Measurements from ENCODE around the gene RNASE9. TPM values are rescaled to one million over a fixed set of nuclear protein-coding genes. Genes with fewer than 3 reads are reported as not detected.
"Not testable (repeated sequence)": the region's sequence is repeated elsewhere in the genome, so short reads cannot be mapped to it uniquely, and the experiment has no call there.

RNASE9 gene
- total and polyA plus RNA-seq, 2 of the 4 experiments (the other 2 are of a cell fraction), result not detected

DNA sequence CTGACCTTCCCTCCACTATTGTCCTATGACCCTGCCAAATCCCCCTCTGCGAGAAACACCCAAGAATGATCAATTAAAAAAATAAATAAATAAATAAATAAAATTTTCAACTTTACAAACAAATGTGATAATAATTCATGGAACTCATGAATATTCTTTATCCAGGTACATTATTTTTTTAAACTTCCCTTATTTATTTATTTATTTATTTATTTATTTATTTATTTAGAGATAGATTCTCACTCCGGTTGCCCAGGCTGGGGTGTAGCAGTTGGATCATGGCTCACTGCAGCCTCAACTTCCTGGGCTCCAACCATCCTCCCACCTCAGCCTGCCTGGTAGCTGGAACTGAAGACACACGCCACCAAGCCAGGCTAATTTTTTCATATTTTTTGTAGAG is 53.3 kb downstream of the RNASE9 start:
- H2BK15ac ChIP-seq (ENCODE audit: low read depth, low read length); H2AFZ ChIP-seq (replicated peaks; ENCODE audit: low read length, poor library complexity); H3K9me3 ChIP-seq (ENCODE audit: control insufficient read depth, insufficient read depth, low read length); POLR2A ChIA-PET (ENCODE audit: unreplicated experiment); CTCF ChIA-PET; BruUV-seq (replicated peaks); H3K4me1 ChIP-seq (ENCODE audit: control insufficient read depth, insufficient read depth, low read length); H4K20me1 ChIP-seq (ENCODE audit: insufficient read depth, low read length); H3K27me3 ChIP-seq (ENCODE audit: control insufficient read depth, insufficient read depth, low read length); H4K5ac ChIP-seq (ENCODE audit: low read depth, low read length); ATAC-seq (ENCODE audit: low read depth); H4K8ac ChIP-seq (ENCODE audit: low read depth in 2 of 2, low read length in 2 of 2); in situ Hi-C loops (cut with MboI; ENCODE audit: low sequenced_read_pairs); H3K56ac ChIP-seq (ENCODE audit: extremely low read depth, insufficient read depth, low read length); H3K18ac ChIP-seq (ENCODE audit: low read depth, low read length); dilution Hi-C loops (cut with HindIII; ENCODE audit: low sequenced_read_pairs, unreplicated experiment); intact Hi-C loops (cut with micrococcal nuclease); H3K9ac ChIP-seq (ENCODE audit: low read depth, low read length); H3K23ac ChIP-seq (ENCODE audit: low read depth, low read length); H3K14ac ChIP-seq (replicated peaks; ENCODE audit: low read depth, low read length); H3K9me1 ChIP-seq (ENCODE audit: insufficient read depth, low read length); H3K4me2 ChIP-seq (ENCODE audit: low read depth, low read length); H4K91ac ChIP-seq (ENCODE audit: insufficient read depth, low read depth, low read length); H2AK9ac ChIP-seq (replicated peaks; ENCODE audit: low read depth, low read length, poor library complexity); H2BK5ac ChIP-seq (ENCODE audit: low read depth, low read length, poor library complexity, severe bottlenecking); H2AK5ac ChIP-seq (ENCODE audit: low read depth, low read length); H2BK20ac ChIP-seq (ENCODE audit: low read depth, low read length); H3K4me3 ChIP-seq (ENCODE audit: insufficient read depth, low read depth, low read length); H3K36me3 ChIP-seq (ENCODE audit: control insufficient read depth, insufficient read depth, low read length); H3K4ac ChIP-seq (ENCODE audit: low read depth, low read length); H2BK120ac ChIP-seq (ENCODE audit: low read depth, low read length); H3K79me1 ChIP-seq (ENCODE audit: low read depth in 1 of 2, low read length in 2 of 2); DNase-seq; H3K27ac ChIP-seq (ENCODE audit: insufficient read depth, low read length): not testable (repeated sequence)
- WGBS, 2 experiments (ENCODE audit: extremely low coverage in 2 of 2, insufficient read length in 1 of 2), result no CpG with 5 or more reads among the region's 3 CpGs

DNA sequence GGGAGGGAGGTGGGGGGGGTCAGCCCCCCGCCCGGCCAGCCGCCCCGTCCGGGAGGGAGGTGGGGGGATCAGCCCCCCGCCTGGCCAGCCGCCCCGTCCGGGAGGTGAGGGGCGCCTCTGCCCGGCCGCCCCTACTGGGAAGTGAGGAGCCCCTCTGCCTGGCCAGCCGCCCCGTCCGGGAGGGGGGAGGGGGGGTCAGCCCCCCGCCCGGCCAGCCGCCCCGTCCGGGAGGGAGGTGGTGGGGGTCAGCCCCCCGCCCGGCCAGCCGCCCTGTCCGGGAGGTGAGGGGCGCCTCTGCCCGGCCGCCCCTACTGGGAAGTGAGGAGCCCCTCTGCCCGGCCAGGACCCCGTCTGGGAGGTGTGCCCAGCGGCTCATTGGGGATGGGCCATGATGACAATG is 54.1 kb downstream of the RNASE9 start:
- H3K23ac ChIP-seq (ENCODE audit: low read depth, low read length); H3K27ac ChIP-seq (ENCODE audit: insufficient read depth, low read length); dilution Hi-C loops (cut with HindIII; ENCODE audit: low sequenced_read_pairs, unreplicated experiment); H4K8ac ChIP-seq (ENCODE audit: low read depth in 2 of 2, low read length in 2 of 2); H3K36me3 ChIP-seq (ENCODE audit: control insufficient read depth, insufficient read depth, low read length); H2BK120ac ChIP-seq (ENCODE audit: low read depth, low read length); H2BK15ac ChIP-seq (ENCODE audit: low read depth, low read length); H4K20me1 ChIP-seq (ENCODE audit: insufficient read depth, low read length); H3K79me1 ChIP-seq (ENCODE audit: low read depth in 1 of 2, low read length in 2 of 2); H2AK5ac ChIP-seq (ENCODE audit: low read depth, low read length); H3K56ac ChIP-seq (ENCODE audit: extremely low read depth, insufficient read depth, low read length); H3K9me3 ChIP-seq (ENCODE audit: control insufficient read depth, insufficient read depth, low read length); H3K9me1 ChIP-seq (ENCODE audit: insufficient read depth, low read length); H3K18ac ChIP-seq (ENCODE audit: low read depth, low read length); H3K14ac ChIP-seq (replicated peaks; ENCODE audit: low read depth, low read length); ATAC-seq (ENCODE audit: low read depth); CTCF ChIA-PET; H3K4ac ChIP-seq (ENCODE audit: low read depth, low read length); H3K4me2 ChIP-seq (ENCODE audit: low read depth, low read length); H3K27me3 ChIP-seq (ENCODE audit: control insufficient read depth, insufficient read depth, low read length); DNase-seq; H3K4me3 ChIP-seq (ENCODE audit: insufficient read depth, low read depth, low read length); POLR2A ChIA-PET (ENCODE audit: unreplicated experiment); H2BK20ac ChIP-seq (ENCODE audit: low read depth, low read length); BruUV-seq (replicated peaks); H2BK5ac ChIP-seq (ENCODE audit: low read depth, low read length, poor library complexity, severe bottlenecking); H2AFZ ChIP-seq (replicated peaks; ENCODE audit: low read length, poor library complexity); in situ Hi-C loops (cut with MboI; ENCODE audit: low sequenced_read_pairs); intact Hi-C loops (cut with micrococcal nuclease); H2AK9ac ChIP-seq (replicated peaks; ENCODE audit: low read depth, low read length, poor library complexity); H3K4me1 ChIP-seq (ENCODE audit: control insufficient read depth, insufficient read depth, low read length); H4K91ac ChIP-seq (ENCODE audit: insufficient read depth, low read depth, low read length); H4K5ac ChIP-seq (ENCODE audit: low read depth, low read length); H3K9ac ChIP-seq (ENCODE audit: low read depth, low read length): not testable (repeated sequence)
- no CpG with 5 or more reads among the region's 30 CpGs for WGBS, 2 experiments (ENCODE audit: extremely low coverage in 2 of 2, insufficient read length in 1 of 2)
